Chondrocyte (in vitro differentiated cells): ENCODE results near the gene FILIP1. TPM values are rescaled to one million over a fixed set of nuclear protein-coding genes. Genes with fewer than 3 reads are reported as not detected.

Experiments used
- DNase-seq: peaks from one replicate; pipeline ENCODE4 v3.0.0; 2021; ENCODE audit warnings: mixed read lengths, low spot score
- H3K27ac Mint-ChIP-seq: one replicate; pipeline ENCODE4 v1.8.0; 2021; ENCODE audit warnings: mild to moderate bottlenecking, moderate library complexity, mixed read lengths; ENCODE audit not compliant: unreplicated experiment
- H3K27me3 Mint-ChIP-seq: 2 replicates; pipeline ENCODE4 v1.8.0; 2021; ENCODE audit warnings: low read depth, mixed read lengths
- H3K36me3 Mint-ChIP-seq: 2 replicates; pipeline ENCODE4 v1.8.0; 2021; ENCODE audit warnings: low read depth, mixed read lengths
- H3K4me1 Mint-ChIP-seq: 2 replicates; pipeline ENCODE4 v1.8.0; 2021; ENCODE audit warnings: low read depth, mild to moderate bottlenecking, mixed read lengths
- H3K4me3 Mint-ChIP-seq: one replicate; pipeline ENCODE4 v1.8.0; 2021; ENCODE audit warnings: mild to moderate bottlenecking, moderate library complexity, mixed read lengths; ENCODE audit not compliant: unreplicated experiment
- H3K9me3 Mint-ChIP-seq: 2 replicates; pipeline ENCODE4 v1.8.0; 2021; ENCODE audit warnings: low read depth, mixed read lengths
- CTCF ChIP-seq: fragments of 200-600 bp; sonication (generic); IDR thresholded peaks from 2 replicates; pipeline ENCODE4 v1.5.0; 2021; ENCODE audit warnings: antibody characterized with exemption, mild to moderate bottlenecking, moderate library complexity
- total RNA-seq: library from RNA; stranded (reverse); gene quantifications from 3 replicates; pipeline ENCODE4 v1.2.1, GENCODE V29; 2021

Gene FILIP1
- total RNA-seq, 1 donor from 2014 or later: 7.0 TPM

DNA sequence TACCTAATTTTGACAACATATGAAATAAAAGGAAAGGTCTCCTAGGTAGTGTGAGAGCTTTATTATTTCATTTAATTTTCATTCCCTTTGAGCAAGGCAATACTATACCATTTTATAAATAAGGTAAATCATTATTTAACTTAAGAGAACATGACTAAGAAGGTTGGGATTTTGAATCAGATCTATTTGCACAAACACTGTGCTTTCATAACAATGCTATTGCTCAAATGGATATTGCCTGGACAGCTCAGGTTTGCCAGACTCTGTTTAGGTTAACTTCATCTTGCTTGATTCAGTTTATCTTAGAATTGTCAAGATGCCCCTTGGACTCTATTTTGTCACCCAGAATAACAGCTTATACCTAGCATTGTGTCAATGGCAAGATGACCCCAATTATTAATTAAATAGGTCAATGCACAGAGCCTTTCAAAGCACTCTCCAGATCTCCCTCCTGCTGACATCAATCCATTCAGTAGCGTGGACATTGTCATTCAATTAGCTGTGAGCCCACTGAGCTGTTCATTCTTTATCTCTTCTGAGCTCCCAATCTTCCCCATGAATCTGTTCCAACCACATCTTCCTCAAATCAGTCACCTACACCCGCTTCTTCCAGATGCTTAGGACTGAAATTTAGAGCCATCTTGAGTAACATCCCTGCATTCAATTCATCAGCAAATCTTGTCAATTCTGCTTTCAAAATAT lies 166.9 kb downstream of the FILIP1 start:
- DNase-seq: no peak
- Mint-ChIP-seq H3K36me3 (peaks cover 1% of the 10 kb centered on the region), H3K27me3 (no peaks in the 10 kb centered on the region)

DNA sequence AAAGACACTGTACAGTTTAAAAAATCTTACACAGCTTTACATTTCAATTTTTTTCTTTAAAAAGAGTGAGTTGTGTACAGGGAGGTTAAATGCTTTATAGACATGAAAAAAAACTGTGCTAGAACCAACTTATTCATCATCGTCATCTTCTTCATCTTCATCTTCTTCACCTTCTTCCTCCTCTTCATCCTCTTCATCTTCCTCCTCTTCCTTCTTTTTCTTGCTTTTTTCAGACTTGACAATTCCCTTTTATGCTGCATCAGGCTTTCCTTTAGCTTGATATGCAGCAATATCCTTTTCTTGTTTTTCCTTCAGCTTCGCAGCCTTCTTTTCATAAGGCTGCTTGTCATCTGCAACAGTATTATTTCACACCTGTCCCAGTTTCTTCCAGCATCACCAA lies 174.7 kb downstream of the FILIP1 start:
- H3K4me3 Mint-ChIP-seq: no peak overlapping the region
- H3K27ac Mint-ChIP-seq: peak overlapping the region; percentile 45
- peaks cover 7% of the 10 kb centered on the region for H3K9me3 Mint-ChIP-seq
- peaks cover 8% of the 10 kb centered on the region for H3K36me3 Mint-ChIP-seq
- peaks cover 23% of the 10 kb centered on the region for H3K4me1 Mint-ChIP-seq
- no peaks in the 10 kb centered on the region for H3K27me3 Mint-ChIP-seq
- DNase-seq: no peak
- no peak for TF ChIP-seq CTCF

More for the DNA sequence above, 166.9 kb downstream of the FILIP1 start:
- Mint-ChIP-seq H3K4me1 (no peaks in the 10 kb centered on the region), H3K9me3 (no peaks in the 10 kb centered on the region), H3K27ac (no peak overlapping the region), H3K4me3 (no peak overlapping the region)
- TF ChIP-seq CTCF: no peak

GRCh38 chr6:75317503-75318206 lies 175.9 kb downstream of the FILIP1 start:
- Mint-ChIP-seq H3K9me3 (peaks cover 9% of the 10 kb centered on the region), H3K4me1 (peaks cover 23% of the 10 kb centered on the region), H3K27ac (peak overlapping the region; percentile 89), H3K27me3 (no peaks in the 10 kb centered on the region), H3K36me3 (peaks cover 8% of the 10 kb centered on the region), H3K4me3 (no peak overlapping the region)
- no peak for TF ChIP-seq CTCF
- no peak for DNase-seq

DNA sequence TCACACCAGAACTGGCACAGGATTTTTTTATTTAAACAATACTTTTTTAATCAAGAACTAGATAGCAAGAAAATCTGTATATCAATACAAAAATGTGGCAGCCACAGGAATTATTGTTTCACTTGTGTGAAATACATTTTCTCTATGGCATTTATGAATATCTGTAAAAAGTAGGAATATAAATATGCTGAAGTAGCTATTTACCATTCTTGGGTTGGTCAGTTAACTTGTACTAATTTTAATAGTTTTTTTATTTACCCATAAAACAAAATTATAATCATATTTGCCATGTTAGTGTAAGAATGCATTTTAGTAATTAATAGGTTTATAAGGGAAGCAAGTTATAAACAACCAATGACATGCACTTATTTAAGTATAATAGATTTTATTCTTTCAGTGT lies 177.6 kb downstream of the FILIP1 start:
- Mint-ChIP-seq H3K4me3 (no peak overlapping the region), H3K9me3 (peaks cover 9% of the 10 kb centered on the region), H3K36me3 (peaks cover 8% of the 10 kb centered on the region), H3K4me1 (peaks cover 23% of the 10 kb centered on the region), H3K27me3 (no peaks in the 10 kb centered on the region), H3K27ac (no peak overlapping the region)
- no peak for DNase-seq
- TF ChIP-seq CTCF: no peak

- TF ChIP-seq CTCF: no peak
- H3K4me1 Mint-ChIP-seq: peaks cover 6% of the 10 kb centered on the region
- H3K9me3 Mint-ChIP-seq: no peaks in the 10 kb centered on the region
- H3K4me3 Mint-ChIP-seq: no peak overlapping the region
- peaks cover 1% of the 10 kb centered on the region for H3K36me3 Mint-ChIP-seq
- no peak overlapping the region for H3K27ac Mint-ChIP-seq
- no peak for DNase-seq
- H3K27me3 Mint-ChIP-seq: no peaks in the 10 kb centered on the region
Measured at GRCh38 chr6:75308250-75308988, 185.2 kb downstream of the FILIP1 start.
